Measurements from ENCODE around the gene GPR153.

The GPR153 gene

DNA sequence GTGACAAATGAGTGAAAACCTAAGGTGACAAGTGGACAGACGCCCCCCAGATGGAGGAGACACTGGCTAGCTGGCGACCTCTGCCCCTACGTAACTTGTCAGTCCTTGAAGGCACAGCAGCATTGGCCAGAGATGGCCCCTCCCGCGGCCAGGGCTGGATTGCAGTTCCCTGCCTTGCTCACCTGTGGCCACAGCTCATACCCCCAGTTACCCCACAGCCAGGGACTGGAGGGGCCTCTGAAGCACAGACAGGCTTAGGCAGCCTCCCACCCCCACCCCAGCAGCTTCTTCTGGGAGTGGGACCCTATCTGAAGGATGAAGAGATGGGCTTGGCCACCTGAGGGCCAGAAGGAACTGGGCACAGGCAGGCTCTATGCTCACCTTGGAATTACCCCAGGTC, 13.2 kb downstream of the GPR153 start:
- no peak for DNase-seq

DNA sequence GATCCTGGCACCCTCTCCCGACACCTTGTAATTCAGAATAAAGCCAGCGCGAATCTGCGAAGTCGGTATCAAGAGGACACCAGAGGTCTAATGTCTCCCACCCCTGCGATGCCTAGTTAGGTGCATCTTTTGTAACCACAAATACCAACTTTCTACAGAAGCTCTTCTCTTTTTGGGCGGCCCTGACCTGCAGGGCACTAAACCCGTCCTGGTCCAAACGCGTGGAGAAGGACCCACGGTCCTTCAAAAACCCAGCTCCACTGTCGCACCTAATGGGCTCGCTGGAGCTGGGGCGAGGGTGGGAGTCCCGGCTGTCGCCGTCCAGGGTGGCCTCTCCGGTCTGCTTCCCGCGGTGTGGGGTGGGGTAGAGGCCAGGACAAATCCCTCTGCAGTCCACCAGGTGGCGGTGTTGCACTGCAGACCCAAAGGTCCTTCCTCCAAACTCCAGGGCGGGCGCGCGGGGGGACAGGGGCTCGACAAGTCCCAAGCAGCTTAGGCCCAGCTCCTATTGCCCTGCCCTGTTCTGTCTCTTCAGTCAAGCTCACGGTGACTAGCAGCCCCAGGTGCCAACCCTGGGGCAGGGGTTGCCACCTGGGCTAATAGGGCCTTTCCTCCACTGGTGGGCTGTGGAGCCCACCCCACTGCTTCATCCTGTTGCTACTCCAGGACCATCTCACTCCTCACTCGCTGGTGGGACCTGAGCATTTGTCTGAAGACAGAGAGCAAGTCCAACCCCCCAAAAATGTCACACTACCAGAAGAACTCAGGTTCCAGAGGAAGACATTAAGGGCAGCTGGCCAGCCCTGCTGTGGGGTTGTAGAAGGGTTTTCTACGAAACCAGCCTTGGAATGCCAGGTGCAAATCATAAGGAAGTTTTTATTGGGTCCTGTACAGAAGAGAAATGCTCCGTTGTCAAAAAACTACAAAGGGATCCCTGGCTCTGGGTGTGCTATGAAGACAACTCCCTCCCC, 14.1 kb downstream of the GPR153 start:
- peak; percentile 74 for DNase-seq

DNA sequence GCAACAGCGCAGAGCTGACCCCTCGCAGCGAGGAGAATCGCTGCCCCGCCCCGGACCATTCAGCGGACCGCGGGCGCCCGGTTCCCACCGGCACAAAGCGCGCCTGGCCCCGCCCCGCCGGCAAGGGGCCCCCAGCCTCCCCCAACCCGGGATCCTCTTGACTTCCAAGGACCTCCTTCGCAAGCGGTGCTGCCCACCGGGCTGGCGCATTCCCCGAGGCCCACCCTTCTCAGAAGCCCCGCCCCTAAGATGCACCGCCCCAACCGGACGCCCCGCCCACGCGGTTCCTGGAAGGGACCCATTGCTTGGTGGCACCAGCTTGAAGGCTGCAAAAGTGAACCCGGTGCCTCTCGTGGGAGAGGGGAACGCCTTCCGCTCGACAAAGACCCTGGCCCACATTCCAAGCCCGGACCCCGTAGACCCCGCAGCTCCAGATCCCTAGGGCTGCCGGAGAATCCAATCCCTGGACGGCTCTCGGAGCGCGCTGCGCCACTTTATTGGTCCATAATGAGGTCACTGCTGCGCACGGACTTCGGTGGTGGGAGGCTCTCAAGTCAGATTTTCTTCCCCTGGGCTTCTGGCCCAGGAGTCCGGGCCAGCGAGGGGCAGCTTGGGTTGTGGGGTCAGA, 14.9 kb downstream of the GPR153 start:
- DNase-seq = peak; percentile 85

DNA sequence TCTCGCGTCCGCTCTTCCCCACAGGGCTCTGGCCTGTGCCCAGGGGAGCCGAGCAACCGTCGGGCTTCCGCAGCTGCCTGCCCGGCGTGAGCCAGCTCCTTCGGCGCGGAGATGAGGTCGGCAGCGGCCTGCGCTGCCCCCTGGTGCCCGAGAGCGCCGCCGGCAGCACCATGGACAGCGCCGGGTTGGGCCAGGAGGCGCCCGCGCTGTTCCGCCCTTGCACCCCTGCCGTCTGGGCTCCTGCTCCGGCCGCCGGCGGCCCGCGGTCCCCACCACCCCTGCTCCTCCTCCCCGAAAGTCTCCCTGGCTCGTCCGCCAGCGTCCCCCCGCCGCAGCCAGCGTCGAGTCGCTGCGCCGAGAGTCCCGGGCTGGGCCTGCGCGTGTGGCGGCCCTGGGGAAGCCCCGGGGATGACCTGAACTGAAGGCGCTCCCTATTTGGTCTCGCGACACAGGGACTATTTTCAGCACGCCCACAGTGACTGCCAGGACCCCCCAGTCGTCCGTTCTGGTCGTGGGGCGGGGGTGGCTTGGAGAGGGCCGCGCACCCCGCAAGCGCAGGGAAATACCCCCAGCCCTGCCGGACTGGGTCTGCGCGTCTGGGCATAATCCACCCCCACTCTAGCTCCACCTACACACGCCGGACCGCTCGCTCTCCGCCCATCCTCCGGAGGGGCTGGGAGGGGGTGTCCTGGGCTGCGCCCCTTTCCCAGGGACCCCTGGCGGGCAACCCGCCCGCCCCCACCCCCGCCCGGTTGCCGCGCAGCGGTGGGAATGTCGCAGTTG, 15.6 kb downstream of the GPR153 start:
- peak; percentile 85 for DNase-seq

DNA sequence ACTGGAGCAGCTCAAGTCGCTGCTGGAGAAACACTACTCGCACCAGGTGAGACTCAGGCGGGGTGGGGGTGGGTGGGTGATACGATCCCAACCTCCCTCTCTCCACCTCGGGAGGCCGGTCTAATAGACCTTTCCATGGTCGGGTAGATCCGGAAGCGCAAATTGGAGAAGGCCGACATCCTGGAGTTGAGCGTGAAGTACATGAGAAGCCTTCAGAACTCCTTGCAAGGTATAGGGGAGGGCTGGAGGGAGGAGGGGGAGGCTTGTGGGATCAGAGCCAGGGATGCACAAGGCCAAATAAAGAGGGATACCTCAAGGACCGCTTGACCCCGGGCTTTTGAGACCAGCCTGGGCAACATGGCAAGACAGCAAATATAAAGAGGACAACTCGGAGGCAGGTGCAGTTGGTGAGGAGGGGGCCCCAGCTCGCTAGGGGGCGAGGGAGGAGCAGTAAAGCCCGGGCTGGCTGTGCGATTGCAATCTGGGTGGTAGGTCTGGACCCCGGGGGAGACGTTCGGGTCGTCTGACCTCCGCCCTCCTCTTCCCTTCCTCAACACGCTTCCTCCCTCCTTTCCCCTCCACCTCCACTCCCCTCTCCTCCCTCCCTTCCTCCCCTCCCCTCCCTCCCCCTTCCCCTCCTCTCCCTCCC, 16.4 kb downstream of the GPR153 start:
- DNase-seq = peak; percentile 71

DNA sequence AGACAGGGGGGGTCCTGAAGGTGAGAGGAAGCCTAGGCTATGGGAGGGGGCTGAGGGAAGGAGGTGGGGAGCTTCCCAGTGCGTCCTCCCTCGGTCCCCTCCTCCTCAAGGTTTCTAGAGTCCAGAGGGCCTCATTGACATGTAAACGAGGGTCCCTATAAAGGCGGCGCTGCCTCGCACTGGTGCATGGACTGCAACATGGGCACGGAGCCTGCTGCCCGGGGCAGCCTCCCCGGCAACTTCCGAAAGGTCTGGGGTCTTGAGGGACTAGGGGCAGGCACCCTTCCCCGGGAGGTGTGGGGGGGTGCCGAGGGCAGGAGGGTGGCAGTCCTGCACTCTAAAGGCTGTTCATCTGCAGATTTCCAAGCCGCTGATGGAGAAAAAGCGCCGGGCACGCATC, 16.9 kb downstream of the GPR153 start, which contains the start of gene HES3:
TSS of gene HES3 (plus strand) at position 187 of the 400 bp plus-strand sequence. CDS start at position 374, 187 bp downstream.
- no peak for DNase-seq

DNA sequence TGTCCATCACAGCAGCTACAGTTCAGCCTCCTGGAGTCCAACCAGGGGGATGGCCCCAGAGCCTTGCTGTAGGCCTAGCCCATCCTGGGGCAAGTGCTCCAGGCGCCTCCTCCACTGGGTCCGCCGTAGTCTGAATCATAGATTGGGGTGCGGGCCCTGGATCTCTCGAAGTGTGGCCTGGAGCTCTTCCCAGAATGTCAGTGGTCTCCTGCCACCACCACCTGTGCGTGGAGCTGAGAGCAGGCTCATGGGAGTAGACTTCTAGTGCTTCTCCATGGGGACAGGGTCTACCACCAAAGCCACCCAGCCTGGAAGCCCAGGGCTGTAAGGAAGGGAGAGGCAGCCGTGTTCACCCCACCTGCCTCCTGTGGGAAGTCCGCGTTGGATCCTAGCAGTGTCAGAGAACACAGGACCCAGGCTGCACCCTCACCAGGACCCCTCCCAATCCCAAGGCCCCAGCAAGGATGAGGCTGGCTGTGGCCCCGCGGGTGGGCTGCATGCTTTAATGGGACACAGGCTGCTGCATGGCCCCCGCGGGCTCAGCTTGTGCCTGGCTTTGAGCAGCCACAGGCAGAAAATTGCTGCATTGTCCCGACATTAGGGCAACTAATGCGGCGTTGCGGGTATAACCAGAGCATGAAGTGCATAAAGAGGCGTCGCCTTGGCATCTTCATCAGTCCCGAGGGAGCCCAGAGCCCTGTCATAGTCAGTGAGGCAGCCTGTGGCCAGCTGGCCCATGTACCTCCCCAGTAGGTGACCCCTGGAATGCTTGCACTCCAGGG, 17.7 kb downstream of the GPR153 start:
- no peak for DNase-seq

DNA sequence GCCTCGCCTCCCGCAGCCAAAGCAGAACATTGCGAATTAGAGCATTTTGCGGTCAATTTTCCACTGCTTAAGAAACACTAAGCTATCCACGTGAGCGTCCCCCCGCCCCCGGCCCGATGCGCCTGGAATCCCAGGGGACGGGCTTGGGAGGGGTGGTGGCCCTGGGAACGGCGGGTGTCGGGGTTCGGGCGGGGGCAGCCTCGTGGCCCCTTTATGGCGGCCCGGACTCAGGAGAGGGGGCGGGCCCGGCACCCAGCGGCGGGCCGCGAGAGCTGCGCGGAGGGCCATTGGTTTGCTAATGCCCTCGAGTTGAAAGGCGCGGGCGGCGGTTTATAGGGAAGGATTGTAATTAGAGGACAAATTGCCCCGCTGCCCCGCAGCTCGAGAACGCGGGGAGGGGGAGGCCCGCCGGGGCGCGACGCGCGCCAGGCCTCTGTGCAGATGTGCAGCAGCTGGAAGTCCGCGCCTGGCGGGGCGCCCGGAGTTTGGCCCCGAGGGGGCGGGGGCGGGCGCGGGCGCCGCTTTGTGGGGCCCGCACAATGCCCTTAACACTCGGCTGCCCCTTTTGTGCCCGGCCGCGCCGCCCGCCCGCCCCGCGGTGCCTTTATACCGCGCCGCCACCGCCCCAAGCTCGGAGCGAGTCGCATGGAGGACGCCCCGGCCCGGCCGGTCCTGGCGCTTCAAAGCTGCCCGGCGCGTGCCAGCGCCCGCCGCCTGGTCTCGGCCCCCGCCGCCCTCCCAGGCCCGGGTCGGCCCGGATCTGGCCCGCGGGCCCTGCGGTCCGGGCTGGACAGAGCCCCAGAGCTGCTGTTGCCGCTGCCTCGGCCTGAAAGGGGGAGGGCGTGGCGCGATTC, 18.8 kb downstream of the GPR153 start:
- no peak for DNase-seq

DNA sequence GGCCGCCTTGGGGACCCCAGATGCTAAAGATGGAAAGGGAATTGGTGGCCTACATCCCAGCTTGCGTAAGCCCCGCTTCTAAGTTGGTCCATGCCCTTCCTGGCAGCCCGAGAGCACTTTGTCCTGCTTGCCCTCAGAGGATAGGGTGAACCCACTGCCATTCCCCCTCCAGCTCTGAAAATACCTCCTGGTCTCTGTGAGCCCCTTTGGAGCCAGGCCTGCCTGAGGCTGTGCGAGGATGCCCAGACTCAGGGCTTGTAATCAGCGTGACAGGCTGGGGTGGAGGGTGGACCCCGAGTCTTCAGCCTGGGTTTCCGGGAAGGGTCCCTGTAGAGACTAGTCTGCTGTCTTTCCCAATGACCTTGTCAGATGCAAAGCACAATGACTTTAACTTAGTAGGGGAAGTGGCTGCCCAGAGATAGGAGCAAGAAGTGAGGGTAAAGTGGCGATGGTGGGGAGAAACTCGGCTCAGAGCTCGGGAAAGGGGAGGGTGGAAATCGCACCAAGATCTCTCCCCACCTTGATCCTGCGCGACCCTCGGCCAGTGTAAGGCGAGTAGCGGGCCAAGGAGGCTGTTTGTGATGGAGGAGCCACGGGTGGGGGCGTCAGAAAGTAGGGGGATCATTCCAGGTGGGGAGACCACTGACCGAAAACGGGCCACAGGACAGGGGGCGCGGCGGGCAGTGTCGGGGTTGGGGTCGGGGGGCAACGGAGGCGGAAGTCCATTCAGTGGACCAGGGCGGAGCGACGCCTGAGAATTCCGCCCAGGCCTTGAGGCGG, 19.6 kb downstream of the GPR153 start:
- no peak for DNase-seq

DNA sequence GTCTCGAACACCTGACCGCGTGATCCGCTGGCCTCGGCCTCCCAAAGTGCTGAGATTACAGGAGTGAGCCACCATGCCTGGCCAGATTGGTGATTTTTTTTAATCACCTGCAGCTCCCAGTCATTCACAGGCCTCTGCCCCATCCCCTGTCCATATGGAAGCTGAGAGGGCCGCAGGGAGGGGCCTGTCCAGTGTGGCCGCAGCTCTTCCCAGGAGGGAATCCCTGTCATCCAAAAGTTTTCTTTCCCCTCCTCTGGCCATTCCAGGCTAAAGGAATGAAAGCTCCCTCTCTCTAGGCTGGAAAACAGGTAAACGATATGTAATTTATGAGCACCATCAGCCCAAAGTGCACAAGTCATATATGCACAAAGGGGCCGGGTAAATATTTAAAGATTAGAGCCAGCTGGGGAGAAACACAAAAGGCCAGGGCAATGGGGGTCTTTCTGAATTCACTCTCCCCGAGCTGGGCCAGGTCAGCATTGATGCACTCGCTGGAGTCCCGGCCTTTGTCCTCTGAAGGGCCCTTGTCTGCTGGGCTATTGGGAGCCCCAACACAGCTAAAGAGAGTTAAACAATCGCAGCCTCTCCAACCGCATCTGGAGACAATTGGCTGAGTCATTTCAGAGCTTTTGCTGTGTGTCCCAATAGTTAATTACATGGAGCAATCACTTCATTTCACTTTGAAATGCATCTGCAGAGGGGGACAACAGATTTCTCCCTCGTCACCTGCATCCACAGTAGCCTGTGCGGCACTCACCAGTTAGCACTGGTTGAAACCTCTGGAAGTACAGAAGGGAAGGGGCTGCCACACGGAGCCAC, 20.7 kb downstream of the GPR153 start:
- DNase-seq = peak; percentile 18

DNA sequence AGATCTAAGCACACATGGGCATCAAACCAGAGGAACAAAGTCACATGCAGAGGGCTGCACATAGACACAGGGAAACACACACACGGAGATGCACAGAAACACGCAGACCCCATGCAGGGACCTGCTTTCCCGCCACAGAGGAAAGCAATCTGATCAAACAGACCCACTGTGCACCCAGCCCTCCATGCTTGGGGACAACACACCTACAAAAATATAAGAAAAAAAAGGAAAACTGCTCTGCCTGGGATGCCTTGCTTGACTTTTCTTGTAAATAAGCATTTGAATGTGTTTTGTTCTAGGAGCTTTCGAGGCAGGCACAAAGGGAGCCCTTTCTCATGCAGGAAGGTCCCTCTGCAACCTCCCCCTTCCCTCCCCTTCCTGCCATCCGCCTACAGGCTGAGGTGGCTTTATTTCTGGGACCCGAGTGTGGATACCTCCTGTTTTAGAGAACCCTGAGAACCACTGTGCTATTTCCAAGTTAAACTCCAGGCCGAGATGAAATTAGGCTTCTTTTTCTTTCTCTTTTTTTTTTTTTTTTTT, 21.6 kb downstream of the GPR153 start:
- no peak for DNase-seq

DNA sequence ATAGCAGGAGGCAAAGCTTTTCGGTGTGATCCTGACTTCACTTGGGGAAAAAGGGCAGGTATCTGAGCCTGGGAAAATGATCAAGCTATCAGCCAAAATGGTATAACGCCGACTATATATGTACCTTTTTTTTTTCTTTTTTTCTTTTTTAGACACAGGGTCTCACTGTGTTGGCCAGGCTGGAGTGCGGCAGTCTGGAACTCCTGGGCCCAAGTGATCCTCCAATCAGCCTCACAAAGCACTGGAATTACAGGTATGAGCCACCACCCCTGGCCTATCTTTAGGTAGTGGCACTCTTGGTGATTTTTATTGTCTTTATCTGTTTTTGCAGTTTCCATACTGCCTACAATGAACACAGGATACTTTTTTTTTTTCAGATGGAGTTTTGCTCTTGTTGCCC, 23.8 kb downstream of the GPR153 start:
- no peak for DNase-seq

DNA sequence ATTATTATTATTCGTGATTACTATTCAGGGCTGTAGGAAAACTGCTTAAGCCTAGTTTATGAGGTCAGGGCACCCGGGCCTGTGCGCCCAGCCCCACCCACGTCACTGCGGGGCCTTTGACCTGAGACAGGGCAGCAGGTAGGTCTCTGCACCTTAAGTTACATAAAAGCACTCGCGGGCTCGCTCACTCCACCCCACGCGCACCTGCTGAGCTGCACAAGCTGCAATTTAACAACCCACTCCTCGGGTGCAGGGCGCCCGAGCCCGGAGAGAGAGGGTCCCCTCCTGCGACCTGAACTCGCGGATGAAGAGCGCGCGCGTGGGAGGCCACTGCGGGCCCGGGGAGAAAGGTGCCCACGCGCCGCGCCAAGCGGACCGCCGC, 25.6 kb downstream of the GPR153 start:
- DNase-seq = no peak

DNA sequence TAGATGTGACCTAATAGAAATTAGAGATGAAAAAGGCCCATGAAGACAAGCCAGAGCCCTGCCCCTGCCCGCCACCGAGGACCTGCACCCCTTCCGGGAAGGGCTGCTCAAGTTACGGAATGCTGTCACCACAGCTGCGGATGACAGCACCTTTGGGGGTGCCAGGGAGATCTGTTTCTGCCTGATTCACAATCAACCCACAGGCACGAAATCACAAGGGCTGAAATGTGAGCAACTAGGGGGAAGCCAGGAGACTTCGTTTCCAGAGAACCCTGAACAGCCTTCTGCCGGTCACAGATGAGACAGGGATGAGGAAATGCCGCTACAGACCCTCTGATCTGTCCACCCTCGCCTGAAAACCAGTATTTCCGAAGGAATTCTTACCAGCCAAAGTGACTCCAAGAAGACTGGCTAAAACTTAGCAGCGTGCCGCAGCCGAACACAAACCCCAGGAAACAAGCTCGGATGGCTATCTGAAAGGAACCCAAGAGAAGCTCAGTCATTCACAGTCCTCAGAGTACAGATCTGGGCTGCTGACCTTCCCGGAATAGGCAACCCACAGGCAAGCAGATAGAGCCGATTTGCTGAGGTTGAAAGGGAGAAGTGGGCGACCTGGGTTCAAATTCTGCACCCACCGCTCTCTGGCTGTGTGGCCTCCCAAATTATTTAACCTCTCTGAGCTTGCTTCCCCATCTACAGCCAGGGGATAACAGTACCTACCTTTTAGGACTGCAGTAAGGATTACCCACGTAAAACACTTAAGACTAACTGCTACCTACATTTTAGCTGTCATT, 26.2 kb downstream of the GPR153 start:
- DNase-seq = no peak

DNA sequence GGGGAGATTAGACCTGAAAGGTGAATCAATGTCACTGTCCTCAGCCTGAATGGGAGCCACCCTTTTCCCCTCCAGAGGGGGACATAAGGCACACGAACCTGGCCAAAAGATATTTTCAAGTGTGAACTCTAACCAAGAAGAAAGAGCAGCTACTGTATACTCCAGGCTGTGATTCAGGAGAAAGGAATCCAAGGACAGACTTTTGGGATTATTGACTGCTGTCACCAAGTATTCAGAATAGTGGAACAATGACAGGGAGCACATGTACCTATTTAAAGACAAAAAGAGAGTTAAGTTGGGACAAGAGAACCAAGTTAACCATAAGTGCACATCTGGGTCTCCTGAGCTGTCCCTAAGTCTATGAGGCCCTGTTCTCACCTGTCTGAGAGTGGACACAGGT, 27.5 kb downstream of the GPR153 start:
- DNase-seq = no peak

DNA sequence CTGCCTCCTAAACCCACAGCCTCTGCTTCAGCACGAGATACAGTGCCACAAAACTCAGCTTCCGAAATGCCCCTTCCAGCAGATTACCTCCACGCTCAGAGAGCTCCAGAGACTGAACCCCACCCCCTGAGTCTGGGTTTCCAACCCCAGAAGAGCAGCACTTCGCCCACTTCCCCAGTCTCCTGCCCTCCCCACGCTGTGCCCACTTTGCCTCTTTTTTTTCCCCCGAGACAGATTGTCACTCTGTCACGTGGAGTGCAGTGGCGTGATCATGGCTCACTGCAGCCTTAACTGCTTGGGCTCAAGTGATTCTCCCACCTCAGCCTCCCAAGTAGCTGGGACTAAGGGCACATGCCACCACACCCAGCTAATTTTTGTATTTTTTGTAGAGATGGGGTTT, 35.2 kb downstream of the GPR153 start:
- no peak for DNase-seq

DNA sequence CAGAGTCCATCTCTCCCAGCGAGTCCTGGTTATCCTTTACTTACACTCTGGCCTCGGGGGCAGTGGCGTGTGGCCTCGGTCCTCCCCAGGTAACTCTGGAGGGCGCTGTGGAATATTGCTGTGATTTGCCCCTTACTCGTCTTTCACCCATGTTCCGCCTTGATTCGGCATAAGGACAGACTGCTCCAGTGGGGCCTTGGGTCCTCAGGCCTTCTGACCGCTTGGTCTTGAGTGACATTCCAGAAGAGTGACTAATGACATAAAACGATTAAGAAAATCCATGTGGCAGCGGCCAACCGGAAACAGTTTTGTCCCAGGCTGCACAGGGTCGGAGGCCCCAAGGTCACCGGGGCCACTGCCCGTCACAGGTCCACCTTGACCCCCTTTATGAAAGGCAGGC, 36.2 kb downstream of the GPR153 start:
- no peak for DNase-seq

DNA sequence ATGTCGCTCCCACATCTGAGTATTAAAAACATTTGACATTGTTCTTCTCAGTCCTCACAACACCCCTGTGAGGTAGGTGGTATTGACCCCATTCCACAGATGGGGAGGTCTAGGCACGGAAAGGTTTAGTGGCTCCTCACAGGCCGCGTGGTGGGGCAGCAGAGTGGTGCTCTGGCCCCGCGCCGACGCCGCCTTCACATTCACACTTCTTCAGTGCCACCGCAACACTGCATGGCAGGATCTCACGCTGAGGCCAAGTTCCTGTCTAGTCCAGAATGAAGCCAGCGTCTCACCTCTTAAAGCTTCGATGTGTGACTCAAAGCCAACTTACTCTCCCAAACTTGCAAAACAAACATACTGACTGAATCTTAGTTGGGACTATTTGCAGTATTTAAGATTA, 37.3 kb downstream of the GPR153 start:
- DNase-seq = no peak
